VCaP (cell line): Measurements from ENCODE around the gene ZNF507.

Experiments used
- H3K27ac ChIP-seq: fragments of 450-650 bp; 2 replicates; pipeline ENCODE4 v1.5.1; 2017
- TF ChIP-seq, protein P1 (sequence below): fragments of 450-650 bp; conservative IDR thresholded peaks from 2 replicates; pipeline ENCODE4 v1.5.1; 2017; ENCODE audit warnings: mild to moderate bottlenecking, moderate library complexity

Gene ZNF507

DNA sequence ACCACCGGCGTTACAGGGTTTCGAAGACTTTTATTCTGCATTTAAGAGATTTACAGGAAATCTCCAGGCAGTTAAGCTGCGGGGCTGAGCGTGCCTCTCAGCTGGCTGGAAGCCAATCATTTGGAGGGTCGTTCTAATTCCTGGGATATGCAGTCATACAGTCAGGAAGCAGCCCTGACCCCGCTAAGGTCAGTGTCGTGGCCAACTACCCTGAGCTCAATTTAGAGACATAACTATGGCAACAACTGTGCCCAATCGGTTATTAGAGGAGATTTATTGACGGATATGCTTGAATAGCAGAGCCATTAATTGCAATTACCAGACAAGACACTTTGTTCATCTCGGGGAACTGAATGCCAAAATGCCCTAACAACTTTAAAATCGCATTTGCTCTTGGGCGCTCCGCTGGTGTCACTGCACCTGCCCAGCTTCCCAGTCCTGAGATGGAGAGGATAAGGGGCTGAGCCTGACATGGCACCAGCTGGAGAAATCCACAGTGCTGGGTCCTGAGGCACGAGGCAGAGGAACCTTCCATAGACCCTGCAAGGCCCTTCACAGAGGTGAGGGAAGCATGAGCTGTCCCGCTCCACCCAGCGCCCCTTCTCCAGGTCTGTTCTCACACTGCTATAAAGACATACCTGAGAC, 15.1 kb upstream of the ZNF507 start:
- TF ChIP-seq, protein P1, sequence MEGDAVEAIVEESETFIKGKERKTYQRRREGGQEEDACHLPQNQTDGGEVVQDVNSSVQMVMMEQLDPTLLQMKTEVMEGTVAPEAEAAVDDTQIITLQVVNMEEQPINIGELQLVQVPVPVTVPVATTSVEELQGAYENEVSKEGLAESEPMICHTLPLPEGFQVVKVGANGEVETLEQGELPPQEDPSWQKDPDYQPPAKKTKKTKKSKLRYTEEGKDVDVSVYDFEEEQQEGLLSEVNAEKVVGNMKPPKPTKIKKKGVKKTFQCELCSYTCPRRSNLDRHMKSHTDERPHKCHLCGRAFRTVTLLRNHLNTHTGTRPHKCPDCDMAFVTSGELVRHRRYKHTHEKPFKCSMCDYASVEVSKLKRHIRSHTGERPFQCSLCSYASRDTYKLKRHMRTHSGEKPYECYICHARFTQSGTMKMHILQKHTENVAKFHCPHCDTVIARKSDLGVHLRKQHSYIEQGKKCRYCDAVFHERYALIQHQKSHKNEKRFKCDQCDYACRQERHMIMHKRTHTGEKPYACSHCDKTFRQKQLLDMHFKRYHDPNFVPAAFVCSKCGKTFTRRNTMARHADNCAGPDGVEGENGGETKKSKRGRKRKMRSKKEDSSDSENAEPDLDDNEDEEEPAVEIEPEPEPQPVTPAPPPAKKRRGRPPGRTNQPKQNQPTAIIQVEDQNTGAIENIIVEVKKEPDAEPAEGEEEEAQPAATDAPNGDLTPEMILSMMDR = no peak
- no peak overlapping the region for H3K27ac ChIP-seq

DNA sequence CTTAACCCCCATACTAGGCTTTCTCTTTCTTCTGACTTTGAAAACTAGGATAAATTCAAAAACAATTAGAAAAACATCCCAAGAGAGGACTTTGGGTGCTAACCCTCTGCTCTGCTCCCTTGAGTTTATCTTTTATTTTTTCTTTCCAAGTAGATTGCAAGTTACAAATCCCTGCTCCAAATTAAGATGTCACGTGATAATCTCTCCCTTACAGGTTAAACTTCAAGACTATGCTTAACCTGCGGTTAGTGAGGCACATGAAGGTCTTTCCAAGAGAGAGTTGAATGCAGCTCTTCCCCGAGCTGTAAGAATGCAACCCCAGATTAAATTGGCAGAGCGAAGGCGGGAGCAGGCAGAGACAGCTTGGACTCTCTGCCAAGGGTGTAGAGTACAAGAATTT, 12.2 kb upstream of the ZNF507 start:
- H3K27ac ChIP-seq = no peak overlapping the region
- TF ChIP-seq, protein P1 = no peak

DNA sequence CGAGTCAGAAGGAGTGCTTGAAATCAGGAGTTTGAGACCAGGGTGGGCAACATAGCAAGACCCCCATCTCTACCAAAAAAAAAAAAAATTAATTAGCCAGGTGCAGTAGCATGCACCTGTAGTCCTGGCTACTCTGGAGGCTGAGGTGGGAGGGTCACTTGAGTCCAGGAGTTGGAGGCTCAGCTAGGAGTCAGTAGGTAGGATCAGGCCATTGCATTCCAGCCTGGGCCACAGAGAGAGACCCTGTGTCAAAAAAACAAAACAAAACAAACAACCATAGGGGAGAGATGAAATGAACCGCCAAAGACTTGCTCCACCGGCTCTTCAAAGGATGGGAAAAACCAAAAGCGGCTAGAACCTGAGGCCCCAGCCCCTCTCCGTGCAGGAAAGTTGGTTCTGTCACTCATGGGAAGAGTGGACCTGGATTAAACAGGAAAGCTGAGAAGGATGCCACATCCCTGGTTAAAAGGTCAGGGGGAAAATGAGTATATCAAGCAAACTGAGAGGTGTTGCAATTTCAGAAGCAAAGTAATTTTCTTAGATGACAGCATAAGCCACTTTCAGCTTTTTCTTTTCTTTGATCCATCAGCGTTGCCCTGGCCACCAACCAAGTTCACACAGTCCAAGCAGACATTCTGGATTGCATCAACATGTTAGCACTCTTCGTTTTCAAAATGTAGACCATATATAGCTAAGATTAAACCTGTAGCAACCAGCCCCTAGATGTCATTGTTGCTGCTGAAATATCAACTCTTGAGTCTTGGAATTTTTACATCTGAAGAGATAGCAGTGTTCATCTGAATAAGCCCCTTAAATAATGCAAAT, 8.9 kb upstream of the ZNF507 start:
- no peak overlapping the region for H3K27ac ChIP-seq
- TF ChIP-seq, protein P1 = peak; percentile 17; the same call in 1 of the 2 replicates

DNA sequence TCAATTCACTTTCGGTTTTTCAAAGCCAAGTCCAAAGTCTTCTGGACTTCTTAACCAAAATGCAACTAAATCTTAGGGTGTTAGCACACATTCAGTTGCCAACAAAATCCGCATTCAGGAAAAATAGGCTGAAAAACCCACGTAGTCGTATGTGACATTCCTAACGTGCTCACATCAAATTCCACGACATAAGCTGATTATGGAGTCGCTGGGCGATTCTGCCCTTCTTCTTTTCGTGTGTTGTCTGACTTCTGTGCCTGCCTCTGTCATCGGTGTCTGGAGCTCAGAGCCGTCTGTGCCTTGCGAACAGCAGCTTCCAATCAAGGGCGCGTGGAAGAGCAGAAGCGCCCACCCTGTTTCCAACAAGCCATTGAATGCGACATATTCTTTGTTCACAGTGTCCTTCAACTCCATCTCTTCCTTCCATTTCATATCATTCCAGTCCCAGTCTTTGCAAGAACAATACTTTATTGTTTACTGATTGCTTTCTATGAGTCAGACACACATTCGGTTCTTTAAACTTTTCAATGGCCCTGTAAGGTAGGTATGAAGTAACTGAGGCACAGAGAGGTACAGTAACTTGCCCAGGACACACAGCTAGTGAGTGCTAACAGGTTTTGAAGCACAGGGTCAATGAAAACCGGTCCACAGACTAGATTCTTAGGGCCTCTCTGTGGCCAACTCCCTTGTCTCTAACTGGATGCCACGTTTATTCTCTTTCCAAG, 8.2 kb upstream of the ZNF507 start:
- TF ChIP-seq, protein P1 = no peak
- no peak overlapping the region for H3K27ac ChIP-seq

DNA sequence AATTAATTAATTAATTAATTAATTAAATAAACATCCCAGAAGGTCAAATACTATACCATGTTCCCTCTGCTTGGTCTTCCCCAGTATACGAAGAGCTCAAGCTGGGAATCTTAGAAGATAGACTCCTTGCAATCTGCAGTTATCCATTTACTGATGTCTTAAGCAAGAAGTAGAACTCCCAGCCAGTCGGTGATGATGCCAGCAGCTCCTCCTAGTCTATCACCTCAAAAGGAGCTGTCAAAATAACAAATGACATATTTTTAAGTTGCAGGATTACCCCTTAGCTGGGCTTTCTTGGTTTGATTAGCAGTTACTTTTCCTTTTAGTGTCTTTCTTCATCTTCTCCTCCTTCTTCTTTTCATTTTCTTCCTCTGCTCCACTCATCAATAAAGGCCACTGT, 6.0 kb upstream of the ZNF507 start:
- TF ChIP-seq, protein P1 = no peak
- H3K27ac ChIP-seq = no peak overlapping the region

DNA sequence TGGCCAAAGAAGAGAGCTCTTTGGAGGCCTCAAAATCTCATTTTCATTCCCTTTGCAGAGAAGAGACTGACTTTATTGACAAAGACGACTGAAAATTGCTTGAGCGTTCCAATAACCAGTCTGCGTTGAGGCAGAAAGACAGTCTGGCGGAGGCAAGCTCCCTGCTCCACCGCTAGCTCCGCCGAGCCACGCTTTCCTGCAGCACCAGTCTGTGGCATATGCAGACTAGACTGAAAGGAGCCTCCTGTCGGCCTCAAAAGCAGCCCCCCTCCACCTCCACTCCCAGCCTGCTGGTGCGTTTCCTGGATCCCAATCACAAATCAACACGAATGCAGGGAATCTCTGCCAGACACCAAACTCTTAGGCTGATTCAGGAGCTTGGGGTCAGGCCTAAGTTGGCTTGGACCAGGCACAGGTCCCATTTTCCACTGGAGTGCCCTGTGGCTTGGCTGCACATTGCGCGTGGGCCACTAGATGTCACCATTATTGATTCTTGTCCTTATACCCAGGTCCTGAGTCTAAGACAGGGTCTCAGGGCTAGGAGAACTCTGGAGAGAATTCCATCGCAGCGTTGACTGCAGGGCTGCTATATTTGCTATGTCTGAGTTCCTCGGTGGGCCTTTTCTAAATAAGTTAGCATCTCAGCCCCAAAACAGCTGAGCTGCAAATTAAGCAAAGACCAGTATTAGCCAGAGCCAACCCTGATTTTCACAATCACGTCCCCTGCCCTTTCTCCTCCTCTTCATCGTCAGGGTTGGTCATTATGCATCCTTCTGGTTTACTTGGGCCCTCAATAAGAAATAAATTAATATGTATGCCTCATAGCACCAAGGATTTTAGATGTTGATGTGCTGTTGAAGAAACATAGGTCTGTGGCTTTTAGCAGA, 5.2 kb upstream of the ZNF507 start:
- TF ChIP-seq, protein P1 = peak; percentile 90
- H3K27ac ChIP-seq = no peak overlapping the region
